Central memory CD8-positive, alpha-beta T cell (primary cell): Measurements from ENCODE around the gene SLC25A26.
"Not testable (repeated sequence)": the region's sequence is repeated elsewhere in the genome, so short reads cannot be mapped to it uniquely, and the experiment has no call there.

Source experiments
- ATAC-seq: fragments of 150-1000 bp; cut with Tn5 transposase; replicated peaks from 2 replicates; pipeline ENCODE4 v1.10.0; 2022; ENCODE audit warnings: mild to moderate bottlenecking, moderate FRiP score, moderate number of reproducible peaks; ENCODE audit not compliant: poor library complexity, severe bottlenecking; ENCODE audit errors: extremely low read depth
- DNase-seq, 2 donors: peaks; one replicate each; pipeline ENCODE4 v3.0.0; 2021; ENCODE audit warnings: low spot score in 2 of 2
- H3K27ac Mint-ChIP-seq: one replicate; pipeline ENCODE4 v1.8.0; 2022; ENCODE audit warnings: low read depth, mild to moderate bottlenecking, moderate library complexity, mixed read lengths
- H3K27me3 Mint-ChIP-seq: one replicate; pipeline ENCODE4 v1.8.0; 2022; ENCODE audit warnings: mixed read lengths
- H3K36me3 Mint-ChIP-seq: one replicate; pipeline ENCODE4 v1.8.0; 2022; ENCODE audit warnings: mild to moderate bottlenecking, moderate library complexity, mixed read lengths; ENCODE audit not compliant: insufficient read depth
- H3K4me1 Mint-ChIP-seq: one replicate; pipeline ENCODE4 v1.8.0; 2022; ENCODE audit warnings: mixed read lengths
- H3K4me3 Mint-ChIP-seq: one replicate; pipeline ENCODE4 v1.8.0; 2022; ENCODE audit warnings: mild to moderate bottlenecking, moderate library complexity, mixed read lengths
- H3K9me3 Mint-ChIP-seq: one replicate; pipeline ENCODE4 v1.8.0; 2022; ENCODE audit warnings: mixed read lengths

Gene SLC25A26

GRCh38 chr3:66279168-66279567 is 58.4 kb downstream of the SLC25A26 start:
- ATAC-seq (no peak), DNase-seq (no peak)
- Mint-ChIP-seq H3K9me3 (no peaks in the 10 kb centered on the region), H3K27me3 (no peaks in the 10 kb centered on the region), H3K4me1 (peaks cover 44% of the 10 kb centered on the region), H3K4me3 (no peak overlapping the region), H3K36me3 (peaks cover 6% of the 10 kb centered on the region), H3K27ac (peak overlapping the region; percentile 91)

- Mint-ChIP-seq H3K36me3 (peaks cover 6% of the 10 kb centered on the region), H3K4me3 (peak overlapping the region; percentile 19), H3K27me3 (no peaks in the 10 kb centered on the region), H3K4me1 (peaks cover 44% of the 10 kb centered on the region), H3K27ac (peak overlapping the region; percentile 91), H3K9me3 (no peaks in the 10 kb centered on the region)
- ATAC-seq, result peak; percentile 62
- no peak for DNase-seq
These were observed 59.5 kb downstream of the SLC25A26 start for GRCh38 chr3:66280304-66280703.

- not testable (repeated sequence) for DNase-seq, H3K9me3 Mint-ChIP-seq, H3K36me3 Mint-ChIP-seq, ATAC-seq, H3K27me3 Mint-ChIP-seq, H3K4me3 Mint-ChIP-seq, H3K27ac Mint-ChIP-seq
- peaks cover 44% of the 10 kb centered on the region for H3K4me1 Mint-ChIP-seq
These were observed 71.1 kb downstream of the SLC25A26 start for GRCh38 chr3:66291922-66292321.

- Mint-ChIP-seq H3K36me3 (peaks cover 9% of the 10 kb centered on the region), H3K9me3 (no peaks in the 10 kb centered on the region), H3K4me3 (peak overlapping the region; percentile 44), H3K4me1 (peaks cover 37% of the 10 kb centered on the region), H3K27ac (peak overlapping the region; percentile 98), H3K27me3 (no peaks in the 10 kb centered on the region)
- ATAC-seq (no peak), DNase-seq (no peak)
These were observed 76.6 kb downstream of the SLC25A26 start for GRCh38 chr3:66297260-66297873.

- H3K9me3 Mint-ChIP-seq, result no peaks in the 10 kb centered on the region
- H3K27me3 Mint-ChIP-seq, result no peaks in the 10 kb centered on the region
- ATAC-seq, result peak; percentile 69
- H3K27ac Mint-ChIP-seq, result peak overlapping the region; percentile 98
- DNase-seq, result peak in 1 of 2 donors; percentile 42
- H3K36me3 Mint-ChIP-seq, result peaks cover 14% of the 10 kb centered on the region
- peak overlapping the region; percentile 44 for H3K4me3 Mint-ChIP-seq
- H3K4me1 Mint-ChIP-seq, result peaks cover 33% of the 10 kb centered on the region
These were observed 77.1 kb downstream of the SLC25A26 start for GRCh38 chr3:66297900-66298299.

- no peaks in the 10 kb centered on the region for H3K27me3 Mint-ChIP-seq
- no peak for ATAC-seq
- peak overlapping the region; percentile 44 for H3K4me3 Mint-ChIP-seq
- peaks cover 17% of the 10 kb centered on the region for H3K36me3 Mint-ChIP-seq
- no peaks in the 10 kb centered on the region for H3K9me3 Mint-ChIP-seq
- no peak for DNase-seq
- peaks cover 31% of the 10 kb centered on the region for H3K4me1 Mint-ChIP-seq
- peak overlapping the region; percentile 98 for H3K27ac Mint-ChIP-seq
These were observed 77.8 kb downstream of the SLC25A26 start for GRCh38 chr3:66298591-66298990.

GRCh38 chr3:66299085-66299484 is 78.3 kb downstream of the SLC25A26 start:
- Mint-ChIP-seq H3K36me3 (peaks cover 20% of the 10 kb centered on the region), H3K4me1 (peaks cover 28% of the 10 kb centered on the region), H3K27ac (peak overlapping the region; percentile 98)
- not testable (repeated sequence) for DNase-seq, H3K9me3 Mint-ChIP-seq, ATAC-seq, H3K4me3 Mint-ChIP-seq, H3K27me3 Mint-ChIP-seq

- H3K36me3 Mint-ChIP-seq, result peaks cover 25% of the 10 kb centered on the region
- H3K27ac Mint-ChIP-seq, result peak overlapping the region; percentile 98
- H3K4me1 Mint-ChIP-seq, result peaks cover 25% of the 10 kb centered on the region
- no peaks in the 10 kb centered on the region for H3K9me3 Mint-ChIP-seq
- ATAC-seq (no peak), DNase-seq (no peak)
- no peak overlapping the region for H3K4me3 Mint-ChIP-seq
- H3K27me3 Mint-ChIP-seq, result no peaks in the 10 kb centered on the region
These were observed 79.1 kb downstream of the SLC25A26 start for GRCh38 chr3:66299891-66300290.

- H3K27ac Mint-ChIP-seq, result no peak overlapping the region
- peak in 1 of 2 donors; percentile 73 for DNase-seq
- peaks cover 24% of the 10 kb centered on the region for H3K4me1 Mint-ChIP-seq
- H3K4me3 Mint-ChIP-seq, result peak overlapping the region; percentile 68
- ATAC-seq, result peak; percentile 65
- H3K27me3 Mint-ChIP-seq, result no peaks in the 10 kb centered on the region
- peaks cover 39% of the 10 kb centered on the region for H3K36me3 Mint-ChIP-seq
- peaks cover 12% of the 10 kb centered on the region for H3K9me3 Mint-ChIP-seq
These were observed 81.5 kb downstream of the SLC25A26 start for GRCh38 chr3:66302288-66302687.

- H3K4me1 Mint-ChIP-seq, result peaks cover 11% of the 10 kb centered on the region
- peak; percentile 41 to 69 for DNase-seq
- H3K27ac Mint-ChIP-seq, result no peak overlapping the region
- H3K9me3 Mint-ChIP-seq, result peaks cover 12% of the 10 kb centered on the region
- H3K4me3 Mint-ChIP-seq, result peak overlapping the region; percentile 64
- no peaks in the 10 kb centered on the region for H3K27me3 Mint-ChIP-seq
- ATAC-seq, result peak; percentile 77
- H3K36me3 Mint-ChIP-seq, result peaks cover 34% of the 10 kb centered on the region
These were observed 82.7 kb downstream of the SLC25A26 start for GRCh38 chr3:66303491-66303901.

GRCh38 chr3:66304293-66304692 is 83.5 kb downstream of the SLC25A26 start:
- Mint-ChIP-seq H3K4me1 (peaks cover 5% of the 10 kb centered on the region), H3K27me3 (no peaks in the 10 kb centered on the region), H3K4me3 (peak overlapping the region; percentile 40), H3K9me3 (peaks cover 12% of the 10 kb centered on the region), H3K36me3 (peaks cover 34% of the 10 kb centered on the region), H3K27ac (no peak overlapping the region)
- peak; percentile 27 for ATAC-seq
- DNase-seq, result no peak

- H3K4me1 Mint-ChIP-seq, ATAC-seq, H3K27me3 Mint-ChIP-seq, H3K4me3 Mint-ChIP-seq, DNase-seq, H3K27ac Mint-ChIP-seq: not testable (repeated sequence)
- Mint-ChIP-seq H3K9me3 (peaks cover 12% of the 10 kb centered on the region), H3K36me3 (peaks cover 34% of the 10 kb centered on the region)
These were observed 85.3 kb downstream of the SLC25A26 start for GRCh38 chr3:66306086-66306485.

GRCh38 chr3:66306991-66307390 is 86.2 kb downstream of the SLC25A26 start:
- not testable (repeated sequence) for DNase-seq, H3K4me1 Mint-ChIP-seq, ATAC-seq, H3K4me3 Mint-ChIP-seq, H3K27me3 Mint-ChIP-seq, H3K27ac Mint-ChIP-seq
- Mint-ChIP-seq H3K36me3 (peaks cover 36% of the 10 kb centered on the region), H3K9me3 (peaks cover 12% of the 10 kb centered on the region)
